KOPT-K1 (cell line): ENCODE data around the gene SLC35B3.
"Not testable (repeated sequence)": the region's sequence is repeated elsewhere in the genome, so short reads cannot be mapped to it uniquely, and the experiment has no call there.

Source experiments
- H3K27ac ChIP-seq: fragments of 200-600 bp; sonication (generic); 2 replicates; pipeline ENCODE4 v1.5.1; 2016; ENCODE audit warnings: antibody characterized with exemption, mild to moderate bottlenecking, low read depth, low read length; ENCODE audit not compliant: poor library complexity, severe bottlenecking
- H3K36me3 ChIP-seq: fragments of 200-600 bp; sonication (generic); 2 replicates; pipeline ENCODE4 v1.5.1; 2017; ENCODE audit warnings: antibody characterized with exemption, mild to moderate bottlenecking, low read length, moderate library complexity; ENCODE audit not compliant: insufficient read depth
- H3K9me3 ChIP-seq: fragments of 200-600 bp; sonication (generic); 2 replicates; pipeline ENCODE4 v1.5.1; 2017; ENCODE audit warnings: antibody characterized with exemption, low read length, mild to moderate bottlenecking; ENCODE audit not compliant: insufficient read depth, poor library complexity, severe bottlenecking

SLC35B3 gene

GRCh38 chr6:8435093-8435844 is at the start of gene SLC35B3:
Gene SLC35B3, minus strand, starts transcription at chr6:8435545.
- Histone ChIP-seq H3K9me3 (peaks cover 13% of the 10 kb centered on the region), H3K36me3 (peaks cover 7% of the 10 kb centered on the region; the same call in 1 of the 2 replicates), H3K27ac (peak within 1 kb of the TSS; percentile 88)

- Histone ChIP-seq H3K36me3 (no peaks in the 10 kb centered on the region), H3K27ac (no peak overlapping the region), H3K9me3 (no peaks in the 10 kb centered on the region)
These were observed 48.3 kb upstream of the SLC35B3 start for GRCh38 chr6:8483650-8484049.

GRCh38 chr6:8481727-8482126 is 46.4 kb upstream of the SLC35B3 start:
- Histone ChIP-seq H3K27ac (no peak overlapping the region), H3K9me3 (no peaks in the 10 kb centered on the region), H3K36me3 (no peaks in the 10 kb centered on the region)

GRCh38 chr6:8478418-8478817 is 43.1 kb upstream of the SLC35B3 start:
- peaks cover 5% of the 10 kb centered on the region for H3K9me3 ChIP-seq

GRCh38 chr6:8476656-8477055 is 41.3 kb upstream of the SLC35B3 start:
- Histone ChIP-seq H3K27ac (no peak overlapping the region), H3K9me3 (peaks cover 5% of the 10 kb centered on the region)

More at GRCh38 chr6:8478418-8478817, 43.1 kb upstream of the SLC35B3 start:
- Histone ChIP-seq H3K27ac (no peak overlapping the region), H3K36me3 (no peaks in the 10 kb centered on the region)

GRCh38 chr6:8468552-8469356 is 33.4 kb upstream of the SLC35B3 start:
- Histone ChIP-seq H3K36me3 (no peaks in the 10 kb centered on the region), H3K27ac (no peak overlapping the region), H3K9me3 (no peaks in the 10 kb centered on the region)

More at GRCh38 chr6:8476656-8477055, 41.3 kb upstream of the SLC35B3 start:
- H3K36me3 ChIP-seq, result no peaks in the 10 kb centered on the region

GRCh38 chr6:8462694-8463093 is 27.3 kb upstream of the SLC35B3 start:
- H3K9me3 ChIP-seq, result no peaks in the 10 kb centered on the region
- no peak overlapping the region for H3K27ac ChIP-seq
- H3K36me3 ChIP-seq, result no peaks in the 10 kb centered on the region

- Histone ChIP-seq H3K36me3 (no peaks in the 10 kb centered on the region), H3K27ac (no peak overlapping the region), H3K9me3 (no peaks in the 10 kb centered on the region)
These were observed 26.8 kb upstream of the SLC35B3 start for GRCh38 chr6:8462169-8462568.

- Histone ChIP-seq H3K27ac (no peak overlapping the region), H3K36me3 (no peaks in the 10 kb centered on the region), H3K9me3 (no peaks in the 10 kb centered on the region)
These were observed 11.0 kb upstream of the SLC35B3 start for GRCh38 chr6:8446391-8446790.

- not testable (repeated sequence) for H3K36me3 ChIP-seq, H3K27ac ChIP-seq
These were observed 10.6 kb upstream of the SLC35B3 start for GRCh38 chr6:8445930-8446329.

GRCh38 chr6:8442150-8442549 is 6.8 kb upstream of the SLC35B3 start:
- H3K27ac ChIP-seq, result no peak overlapping the region
- no peaks in the 10 kb centered on the region for H3K36me3 ChIP-seq
- no peaks in the 10 kb centered on the region for H3K9me3 ChIP-seq

More at GRCh38 chr6:8445930-8446329, 10.6 kb upstream of the SLC35B3 start:
- H3K9me3 ChIP-seq, result not testable (repeated sequence)

GRCh38 chr6:8441452-8441851 is 6.1 kb upstream of the SLC35B3 start:
- peaks cover 4% of the 10 kb centered on the region for H3K9me3 ChIP-seq
- H3K36me3 ChIP-seq, result no peaks in the 10 kb centered on the region
- no peak overlapping the region for H3K27ac ChIP-seq

- Histone ChIP-seq H3K36me3 (no peaks in the 10 kb centered on the region), H3K9me3 (peaks cover 13% of the 10 kb centered on the region), H3K27ac (no peak overlapping the region)
These were observed 4.4 kb upstream of the SLC35B3 start for GRCh38 chr6:8439601-8440268.

GRCh38 chr6:8437813-8438212 is 2.5 kb upstream of the SLC35B3 start:
- Histone ChIP-seq H3K27ac (no peak overlapping the region), H3K36me3 (no peaks in the 10 kb centered on the region), H3K9me3 (peaks cover 13% of the 10 kb centered on the region)

GRCh38 chr6:8436966-8437365 is 1.6 kb upstream of the SLC35B3 start:
- Histone ChIP-seq H3K36me3 (peaks cover under 1% of the 10 kb centered on the region; the same call in 1 of the 2 replicates), H3K9me3 (peaks cover 13% of the 10 kb centered on the region), H3K27ac (no peak overlapping the region)
